Amygdala (tissue), 56 donors: ENCODE results near the gene IFT74.

Experiments used
- DNase-seq, 56 donors: peaks; one replicate each; lab custom pipeline; 2025; lab: John Stamatoyannopoulos, UW

The IFT74 gene

GRCh38 chr9:26955921-26956859, at the start of gene IFT74:
IFT74 (plus strand) TSS chr9:26956412; CDS start chr9:26961968, 5,556 bp downstream.
- peak; percentile 47 to 98 (median 92) for DNase-seq

- no peak for DNase-seq
Observed at GRCh38 chr9:26913138-26913668, 43.0 kb upstream of the IFT74 start.

GRCh38 chr9:26919698-26920097, 36.5 kb upstream of the IFT74 start:
- no peak for DNase-seq

- DNase-seq = no peak
Observed at GRCh38 chr9:26925609-26926008, 30.6 kb upstream of the IFT74 start.

DNA sequence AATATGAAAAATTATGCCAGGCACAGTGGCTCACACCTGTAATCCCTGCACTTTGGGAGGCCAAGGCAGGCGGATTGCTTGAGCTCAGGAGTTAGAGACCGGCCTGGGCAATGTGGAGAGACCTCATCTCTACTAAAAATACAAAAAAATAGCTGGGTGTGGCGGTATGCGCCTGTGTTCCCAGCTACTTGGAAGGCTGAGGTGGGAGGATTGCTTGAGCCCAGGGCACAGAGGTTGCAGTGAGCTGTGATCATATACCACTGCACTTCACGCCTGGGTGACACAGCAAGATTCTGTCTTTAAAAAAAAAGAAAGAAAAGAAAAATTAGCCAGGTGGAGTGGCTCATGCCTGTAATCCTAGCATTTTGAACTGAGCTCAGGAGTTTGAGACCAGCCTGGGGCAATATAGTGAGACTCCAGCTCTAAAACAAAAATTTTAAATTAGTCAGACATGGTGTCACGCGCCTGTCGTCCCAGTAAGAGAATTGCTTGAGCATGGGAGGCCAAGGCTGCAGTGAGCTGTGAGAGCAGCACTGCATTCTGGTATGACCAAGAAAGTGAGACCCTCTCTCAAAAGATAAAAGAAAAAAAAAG, 27.2 kb upstream of the IFT74 start:
- no peak for DNase-seq

- no peak for DNase-seq
Observed at GRCh38 chr9:26935847-26936246, 20.4 kb upstream of the IFT74 start.

GRCh38 chr9:26937816-26938371, 18.3 kb upstream of the IFT74 start:
- DNase-seq = no peak

- no peak for DNase-seq
Observed at GRCh38 chr9:26939955-26940711, 16.1 kb upstream of the IFT74 start.

DNA sequence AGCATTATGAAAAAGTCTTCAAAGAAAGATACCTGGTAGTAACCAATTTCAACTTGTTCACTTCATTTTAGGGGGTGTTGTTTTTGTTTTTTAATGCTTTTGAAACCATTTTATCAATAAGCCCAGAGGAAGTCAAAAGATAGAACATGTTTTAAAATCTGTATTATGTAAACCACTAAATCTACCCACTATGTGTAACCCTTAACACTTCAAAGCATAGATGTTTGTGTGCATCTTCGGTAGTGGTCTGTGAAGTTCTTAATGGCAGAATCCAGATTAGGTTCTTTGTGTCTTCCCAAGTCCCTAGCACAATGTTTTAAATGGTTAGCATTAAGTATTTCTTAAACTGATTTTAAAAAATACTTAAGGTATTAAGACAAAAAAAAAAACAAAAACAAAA, 15.4 kb upstream of the IFT74 start:
- no peak for DNase-seq

- no peak for DNase-seq
Observed at GRCh38 chr9:26945591-26945990, 10.6 kb upstream of the IFT74 start.

DNA sequence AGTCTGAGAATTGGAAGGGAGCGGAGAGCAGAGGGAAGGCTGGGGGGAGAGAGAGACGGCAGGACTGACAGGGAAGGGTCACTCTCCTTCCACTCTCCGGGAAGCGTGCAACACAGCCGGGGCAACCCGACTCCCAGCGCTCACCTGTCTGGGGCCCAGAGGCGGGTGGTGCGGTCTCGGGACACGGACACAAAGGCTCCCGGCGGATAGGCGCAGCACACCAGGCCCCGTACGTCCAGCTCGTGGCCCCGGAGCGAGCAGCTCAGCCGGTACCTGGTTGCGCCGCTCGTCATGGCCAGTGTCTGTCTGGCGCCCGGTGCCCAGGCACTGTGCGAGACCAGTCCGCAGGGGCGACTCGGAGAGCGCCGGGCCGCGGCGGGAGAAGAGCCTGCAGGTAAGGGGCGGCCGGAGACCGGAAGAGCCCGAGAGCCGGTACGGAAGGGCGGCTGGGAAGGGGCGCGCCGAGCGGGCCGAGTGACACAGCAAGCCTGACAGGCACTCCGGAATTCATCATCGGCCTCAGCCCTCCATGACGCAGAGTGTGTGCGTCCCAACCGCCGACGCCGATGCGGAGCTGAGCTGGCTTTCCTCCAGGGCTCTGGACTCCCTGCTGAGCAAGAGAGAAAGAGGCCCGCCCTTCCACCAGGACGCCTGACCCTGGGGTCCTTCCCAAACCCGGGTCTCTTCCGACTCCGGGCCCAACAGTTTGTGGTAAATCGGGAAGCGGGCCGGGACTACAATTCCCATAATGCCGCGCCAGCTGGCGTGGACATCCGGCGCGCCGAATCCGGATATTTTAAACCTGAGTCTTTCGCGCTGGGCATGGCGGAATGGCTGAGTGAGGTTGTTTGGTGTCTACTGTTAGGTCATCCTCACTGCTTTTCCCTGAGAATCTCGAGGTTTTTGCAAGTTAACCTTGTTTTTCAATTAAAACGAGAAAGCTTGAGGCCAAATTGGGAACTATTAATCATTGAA, 9.2 kb upstream of the IFT74 start, which contains the start of gene PLAA:
TSS of gene PLAA (minus strand) at position 490 of the 975 bp plus-strand sequence. CDS start at position 293, 197 bp downstream.
- peak; percentile 45 to 96 (median 89) for DNase-seq

DNA sequence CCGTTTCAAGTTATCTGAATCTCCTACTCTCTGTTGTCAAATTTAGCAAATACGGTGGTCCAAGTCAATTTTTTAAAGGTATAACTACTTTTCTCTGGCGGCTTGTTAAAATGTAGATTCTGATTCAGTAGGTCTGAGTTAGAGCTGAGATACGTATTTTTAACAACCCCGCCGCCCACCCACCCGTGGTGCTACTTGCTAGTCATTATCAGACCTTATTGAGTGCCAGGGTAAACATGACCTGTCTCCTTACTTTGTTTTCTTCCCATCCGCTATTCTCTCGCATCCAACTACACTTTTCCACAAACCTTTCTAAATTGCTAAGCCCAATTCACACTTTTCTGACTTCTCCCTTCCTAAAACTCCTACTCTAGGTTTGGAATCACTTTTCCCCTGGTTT, 8.5 kb upstream of the IFT74 start:
- no peak for DNase-seq

DNA sequence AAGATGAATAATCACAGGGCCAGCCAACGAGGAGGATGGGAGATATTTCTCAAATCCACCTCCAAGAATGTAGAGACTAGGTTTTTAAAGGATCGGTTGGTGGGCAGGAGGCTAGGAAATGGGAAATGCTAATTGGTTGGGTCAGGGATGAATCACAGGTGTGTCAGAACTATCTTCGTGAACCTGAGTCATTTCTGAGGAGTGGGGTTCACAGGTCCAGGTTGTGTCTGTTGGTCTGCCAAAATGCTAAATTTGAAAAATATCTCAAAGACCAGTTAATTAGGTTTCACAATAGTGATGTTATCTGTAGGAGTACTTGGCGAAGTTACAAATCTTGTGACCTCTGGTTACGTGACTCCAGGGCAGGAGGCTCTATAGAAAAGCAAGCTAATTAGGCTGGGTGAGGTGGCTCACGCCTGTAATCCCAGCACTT, 6.6 kb upstream of the IFT74 start:
- DNase-seq = no peak

DNA sequence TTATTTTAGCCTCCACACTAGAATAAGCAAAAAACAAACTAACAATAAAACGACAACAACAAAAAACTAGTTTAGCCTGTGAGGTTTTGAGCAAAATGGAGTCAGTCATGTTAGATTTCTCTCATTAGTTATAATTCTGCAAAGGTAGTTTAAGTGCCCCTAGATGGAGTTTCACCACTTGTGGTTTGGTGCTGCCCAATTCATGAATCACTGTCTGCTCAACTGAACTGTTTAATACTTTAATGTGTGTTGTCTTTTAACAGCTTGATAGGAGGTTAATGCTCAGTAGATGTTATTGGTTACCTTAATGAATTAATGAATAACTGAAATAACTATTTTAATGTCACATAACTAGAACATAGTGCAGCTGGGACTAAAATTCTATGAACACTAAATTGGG, 5.7 kb upstream of the IFT74 start:
- DNase-seq = no peak

DNA sequence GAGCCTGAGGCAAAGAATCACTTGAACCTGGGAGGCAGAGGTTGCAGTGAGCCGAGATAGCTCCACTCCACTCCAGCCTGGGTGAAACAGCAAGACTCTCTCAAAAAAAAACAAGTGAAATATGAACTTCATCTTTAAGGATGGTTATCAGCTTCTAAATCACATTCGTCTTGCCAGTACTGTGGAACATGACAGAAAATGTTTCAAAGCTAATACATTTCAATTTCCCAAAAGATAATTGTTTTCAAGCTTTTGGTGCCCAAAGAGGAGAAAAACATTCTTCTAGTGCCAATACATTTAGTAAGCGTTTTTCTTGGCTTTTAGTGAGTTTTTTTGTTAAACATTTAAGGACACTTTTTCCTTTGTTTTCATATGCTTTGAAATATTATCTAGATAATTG, 4.4 kb upstream of the IFT74 start:
- no peak for DNase-seq

- no peak for DNase-seq
Observed at GRCh38 chr9:26954050-26954508, 2.1 kb upstream of the IFT74 start.

- DNase-seq = peak in 14 of 56 donors; percentile 1 to 49 (median 10)
Observed at GRCh38 chr9:26955222-26955903, 849 bp upstream of the IFT74 start.

- no peak for DNase-seq
Observed at GRCh38 chr9:26956860-26957233, 635 bp downstream of the IFT74 start.

GRCh38 chr9:26971721-26972120, 15.5 kb downstream of the IFT74 start:
- no peak for DNase-seq
